ENCODE measurements around the gene HERC4. TPM values are rescaled to one million over a fixed set of nuclear protein-coding genes. Genes with fewer than 3 reads are reported as not detected.
"Not testable (repeated sequence)": the region's sequence is repeated elsewhere in the genome, so short reads cannot be mapped to it uniquely, and the experiment has no call there.

Gene HERC4
- total and polyA plus RNA-seq, 2 donors (not counting 3 experiments of a cell fraction or from before 2014, with no cell fraction given), result 10.6 to 73.7 TPM

GRCh38 chr10:68077026-68077425, 1.9 kb upstream of the HERC4 start:
- Histone ChIP-seq H3K4me2 (ENCODE audit: insufficient read depth, low read length) (no peak overlapping the region), H2AFZ (ENCODE audit: low read depth, low read length) (no peak overlapping the region), H3K4me3 (replicated peaks in 1 of 3; ENCODE audit: insufficient read depth in 1 of 3, low read depth in 1 of 3, low read length in 3 of 3) (no peak overlapping the region), H3K79me2 (ENCODE audit: control insufficient read depth, insufficient read depth, low read length) (peaks cover 31% of the 10 kb centered on the region), H3K9me3 (replicated peaks; ENCODE audit: control insufficient read depth, insufficient read depth, low read length) (no peaks in the 10 kb centered on the region), H3K27ac (ENCODE audit: insufficient read depth, low read depth, low read length) (no peak overlapping the region), H3K4me1 (ENCODE audit: control insufficient read depth, extremely low read depth, insufficient read depth, low read length) (peaks cover 20% of the 10 kb centered on the region), H3K9ac (replicated peaks; ENCODE audit: extremely low read depth, insufficient read depth, low read length) (no peak overlapping the region), H3K9me1 (replicated peaks; ENCODE audit: control insufficient read depth, extremely low read depth, insufficient read depth, low read length) (no peaks in the 10 kb centered on the region), H3K27me3 (ENCODE audit: control insufficient read depth in 2 of 2, insufficient read depth in 2 of 2, low read length in 2 of 2) (no peaks in the 10 kb centered on the region), H4K20me1 (replicated peaks; ENCODE audit: control insufficient read depth, extremely low read depth, insufficient read depth, low read length) (no peaks in the 10 kb centered on the region), H3K36me3 (ENCODE audit: control insufficient read depth in 2 of 2, extremely low read depth in 1 of 2, insufficient read depth in 2 of 2, low read length in 2 of 2) (no peaks in the 10 kb centered on the region)
- POLR2A ChIA-PET, result no interaction called here
- no TSS peak for BruUV-seq (replicated peaks)
- TF ChIP-seq CTCF (IDR thresholded peaks at IDR 0.05; ENCODE audit: extremely low read depth in 1 of 2, insufficient read depth in 1 of 2, low read depth in 1 of 2, low read length in 2 of 2) (no peak), MAX (IDR thresholded peaks at IDR 0.05; ENCODE audit: insufficient read depth, insufficient read length) (no peak), MYC (IDR thresholded peaks at IDR 0.05; ENCODE audit: low read depth, low read length) (no peak), POLR2AphosphoS5 (IDR thresholded peaks at IDR 0.05; ENCODE audit: insufficient read depth, low read depth, low read length) (no peak), FOS (IDR thresholded peaks at IDR 0.05; ENCODE audit: borderline replicate concordance, insufficient read depth, low read length) (no peak), EZH2 (IDR thresholded peaks at IDR 0.05; ENCODE audit: borderline replicate concordance, low read depth, low read length, severe bottlenecking) (no peak), GATA2 (IDR thresholded peaks at IDR 0.05; ENCODE audit: insufficient read depth, insufficient read length, low read depth, low read length) (no peak)
- dilution Hi-C loops (cut with MboI; ENCODE audit: extremely low pct_ligation_motif_present, low sequenced_read_pairs), result no loop called here
- CTCF ChIA-PET, result interaction anchor here (0.7 to 2.1 kb wide), 2 partner anchors 120 to 136 kb away, joined by 4 to 8 read pairs; no protein-coding TSS in a partner anchor
- intact Hi-C loops (cut with micrococcal nuclease), result loop anchor here (10.0 kb wide), 1 partner anchor 222 kb away; no protein-coding TSS in a partner anchor
- FAIRE-seq (no peak), DNase-seq (ENCODE audit: low read depth, low spot score) (no peak)

GRCh38 chr10:68076081-68076480, 998 bp upstream of the HERC4 start:
- ChIA-PET POLR2A (interaction anchor here (0.6 kb wide), 1 partner anchor 203 kb away, joined by 8 read pairs; no protein-coding TSS in a partner anchor), CTCF (interaction anchor here (2.1 kb wide), 1 partner anchor 137 kb away, joined by 8 read pairs; no protein-coding TSS in a partner anchor)
- DNase-seq (ENCODE audit: low read depth, low spot score); dilution Hi-C loops (cut with MboI; ENCODE audit: extremely low pct_ligation_motif_present, low sequenced_read_pairs); H3K36me3 ChIP-seq (ENCODE audit: control insufficient read depth in 2 of 2, extremely low read depth in 1 of 2, insufficient read depth in 2 of 2, low read length in 2 of 2); H2AFZ ChIP-seq (ENCODE audit: low read depth, low read length); H3K9ac ChIP-seq (replicated peaks; ENCODE audit: extremely low read depth, insufficient read depth, low read length); H3K4me3 ChIP-seq (replicated peaks in 1 of 3; ENCODE audit: insufficient read depth in 1 of 3, low read depth in 1 of 3, low read length in 3 of 3); FAIRE-seq; H3K4me2 ChIP-seq (ENCODE audit: insufficient read depth, low read length); H4K20me1 ChIP-seq (replicated peaks; ENCODE audit: control insufficient read depth, extremely low read depth, insufficient read depth, low read length); H3K9me3 ChIP-seq (replicated peaks; ENCODE audit: control insufficient read depth, insufficient read depth, low read length); H3K27ac ChIP-seq (ENCODE audit: insufficient read depth, low read depth, low read length); H3K9me1 ChIP-seq (replicated peaks; ENCODE audit: control insufficient read depth, extremely low read depth, insufficient read depth, low read length); BruUV-seq (replicated peaks); H3K27me3 ChIP-seq (ENCODE audit: control insufficient read depth in 2 of 2, insufficient read depth in 2 of 2, low read length in 2 of 2): not testable (repeated sequence)
- Histone ChIP-seq H3K79me2 (ENCODE audit: control insufficient read depth, insufficient read depth, low read length) (peaks cover 40% of the 10 kb centered on the region), H3K4me1 (ENCODE audit: control insufficient read depth, extremely low read depth, insufficient read depth, low read length) (peaks cover 29% of the 10 kb centered on the region)
- intact Hi-C loops (cut with micrococcal nuclease), result loop anchor here (10.0 kb wide), 1 partner anchor 221 kb away; no protein-coding TSS in a partner anchor

Data from endothelial cell of umbilical vein (primary cell).